Ovary (tissue), 3 donors: Measurements from ENCODE around the gene MCTP1.

Experiments
- POLR2A ChIP-seq: fragments of 450-650 bp; IDR thresholded peaks from one replicate; pipeline ENCODE4 v1.6.1; 2017; ENCODE audit warnings: antibody characterized with exemption, mild to moderate bottlenecking, moderate library complexity
- TF ChIP-seq, protein P1 (sequence below), 3 donors: fragments of 450-650 bp in 2 of 3; fragments of 200-600 bp in 1 of 3; IDR thresholded peaks; one replicate each; pipeline versions ENCODE4 v1.5.1 to v1.8.0; 2016 to 2022; ENCODE audit warnings: antibody characterized with exemption in 3 of 3, mild to moderate bottlenecking in 1 of 3
- donor health status: DM: no; HTN: no; CAD: no.

DNA sequence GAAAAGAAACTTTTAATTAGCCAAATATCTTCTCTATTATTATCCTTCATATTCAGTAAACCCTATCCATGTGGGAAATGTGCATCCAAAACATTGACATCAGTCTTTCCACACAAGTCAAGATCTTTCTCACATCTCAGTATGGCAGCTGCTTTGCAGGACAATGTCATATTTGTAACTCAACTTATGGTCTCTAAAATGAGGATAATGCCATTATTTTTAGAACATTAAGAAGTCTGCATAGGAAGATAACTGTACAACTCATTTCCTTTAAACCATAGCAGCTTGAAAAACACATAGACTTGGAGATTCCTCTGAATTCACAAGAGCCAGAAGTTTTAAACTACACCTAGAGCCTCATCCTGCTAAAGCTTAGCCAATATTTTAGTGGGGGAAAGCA, 43.7 kb downstream of the MCTP1 start:
- TF ChIP-seq, protein P1, sequence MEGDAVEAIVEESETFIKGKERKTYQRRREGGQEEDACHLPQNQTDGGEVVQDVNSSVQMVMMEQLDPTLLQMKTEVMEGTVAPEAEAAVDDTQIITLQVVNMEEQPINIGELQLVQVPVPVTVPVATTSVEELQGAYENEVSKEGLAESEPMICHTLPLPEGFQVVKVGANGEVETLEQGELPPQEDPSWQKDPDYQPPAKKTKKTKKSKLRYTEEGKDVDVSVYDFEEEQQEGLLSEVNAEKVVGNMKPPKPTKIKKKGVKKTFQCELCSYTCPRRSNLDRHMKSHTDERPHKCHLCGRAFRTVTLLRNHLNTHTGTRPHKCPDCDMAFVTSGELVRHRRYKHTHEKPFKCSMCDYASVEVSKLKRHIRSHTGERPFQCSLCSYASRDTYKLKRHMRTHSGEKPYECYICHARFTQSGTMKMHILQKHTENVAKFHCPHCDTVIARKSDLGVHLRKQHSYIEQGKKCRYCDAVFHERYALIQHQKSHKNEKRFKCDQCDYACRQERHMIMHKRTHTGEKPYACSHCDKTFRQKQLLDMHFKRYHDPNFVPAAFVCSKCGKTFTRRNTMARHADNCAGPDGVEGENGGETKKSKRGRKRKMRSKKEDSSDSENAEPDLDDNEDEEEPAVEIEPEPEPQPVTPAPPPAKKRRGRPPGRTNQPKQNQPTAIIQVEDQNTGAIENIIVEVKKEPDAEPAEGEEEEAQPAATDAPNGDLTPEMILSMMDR (IDR thresholded peaks at IDR 0.05), result no peak
- TF ChIP-seq POLR2A, result no peak
